DND-41 (cell line): ENCODE measurements around the gene TSPEAR.

Source experiments
- ATAC-seq: fragments of 200-7000 bp; cut with Tn5 transposase; 3 replicates; pipeline ENCODE4 v1.9.1; 2021; ENCODE audit warnings: low read depth; ENCODE audit not compliant: insufficient read depth
- DNase-seq: peaks from one replicate; pipeline ENCODE4 v3.0.0-alpha.2; 2020
- H2AFZ ChIP-seq: 2 replicates; pipeline ENCODE4 v1.6.0; 2012; ENCODE audit warnings: low read depth, low read length
- H3K27ac ChIP-seq: 2 replicates; pipeline ENCODE4 v1.5.1; 2012; ENCODE audit warnings: low read length, inconsistent platforms
- H3K27me3 ChIP-seq: fragments of 200-600 bp; sonication (generic); 2 replicates; pipeline ENCODE4 v1.6.0; 2012; ENCODE audit warnings: low read length, mild to moderate bottlenecking, inconsistent platforms; ENCODE audit not compliant: insufficient read depth, poor library complexity
- H3K36me3 ChIP-seq: 2 replicates; pipeline ENCODE4 v1.5.1; 2012; ENCODE audit warnings: low read length, inconsistent platforms; ENCODE audit not compliant: insufficient read depth
- H3K4me1 ChIP-seq: 2 replicates; pipeline ENCODE4 v1.5.1; 2012; ENCODE audit warnings: mild to moderate bottlenecking, low read length; ENCODE audit not compliant: insufficient read depth
- H3K4me2 ChIP-seq: 2 replicates; pipeline ENCODE4 v1.6.0; 2012; ENCODE audit warnings: mild to moderate bottlenecking, moderate library complexity, low read length, inconsistent platforms; ENCODE audit not compliant: insufficient read depth
- H3K4me3 ChIP-seq, 2 experiments: fragments of 200-600 bp in 1 of 2; shearing (Covaris generic) in 1 of 2; 2 replicates each; pipeline ENCODE4 v1.5.1; 2012 to 2016; ENCODE audit warnings: inconsistent platforms in 2 of 2, low read length in 2 of 2, mild to moderate bottlenecking in 2 of 2, low read depth in 1 of 2, moderate library complexity in 1 of 2
- H3K79me2 ChIP-seq: 2 replicates; pipeline ENCODE4 v1.6.0; 2012; ENCODE audit warnings: low read length, inconsistent platforms; ENCODE audit not compliant: insufficient read depth
- H3K9ac ChIP-seq: 2 replicates; pipeline ENCODE4 v1.6.0; 2012; ENCODE audit warnings: low read depth, mild to moderate bottlenecking, inconsistent platforms, low read length, moderate library complexity
- H3K9me3 ChIP-seq: 2 replicates; pipeline ENCODE4 v1.5.1; 2012; ENCODE audit warnings: low read length, moderate library complexity, mild to moderate bottlenecking, inconsistent platforms; ENCODE audit not compliant: insufficient read depth, severe bottlenecking
- H4K20me1 ChIP-seq: 2 replicates; pipeline ENCODE4 v1.6.0; 2012; ENCODE audit warnings: low read length; ENCODE audit not compliant: insufficient read depth
- CTCF ChIP-seq: IDR thresholded peaks from 2 replicates; pipeline ENCODE4 v1.5.1; 2012; ENCODE audit warnings: borderline replicate concordance, low read length, moderate library complexity, mild to moderate bottlenecking; ENCODE audit not compliant: poor library complexity, severe bottlenecking; ENCODE audit errors: extremely low read depth
- EZH2 ChIP-seq: IDR thresholded peaks from 3 replicates; pipeline ENCODE4 v1.6.1; 2012; ENCODE audit warnings: borderline replicate concordance, low read depth, mild to moderate bottlenecking, moderate library complexity, low read length, inconsistent platforms; ENCODE audit not compliant: severe bottlenecking

The TSPEAR gene

GRCh38 chr21:44712203-44713028 is 1.0 kb upstream of the TSPEAR start:
- Histone ChIP-seq H3K27ac (no peak overlapping the region), H3K36me3 (no peaks in the 10 kb centered on the region), H3K27me3 (peaks cover 23% of the 10 kb centered on the region), H3K4me2 (no peak overlapping the region), H4K20me1 (no peaks in the 10 kb centered on the region; the same call in 1 of the 2 replicates), H3K4me3 (no peak overlapping the region), H3K9me3 (no peaks in the 10 kb centered on the region), H2AFZ (no peak overlapping the region), H3K4me1 (no peaks in the 10 kb centered on the region), H3K9ac (no peak overlapping the region), H3K79me2 (no peaks in the 10 kb centered on the region)
- ATAC-seq: no peak
- no peak for DNase-seq
- TF ChIP-seq EZH2 (no peak), CTCF (no peak)

DNA sequence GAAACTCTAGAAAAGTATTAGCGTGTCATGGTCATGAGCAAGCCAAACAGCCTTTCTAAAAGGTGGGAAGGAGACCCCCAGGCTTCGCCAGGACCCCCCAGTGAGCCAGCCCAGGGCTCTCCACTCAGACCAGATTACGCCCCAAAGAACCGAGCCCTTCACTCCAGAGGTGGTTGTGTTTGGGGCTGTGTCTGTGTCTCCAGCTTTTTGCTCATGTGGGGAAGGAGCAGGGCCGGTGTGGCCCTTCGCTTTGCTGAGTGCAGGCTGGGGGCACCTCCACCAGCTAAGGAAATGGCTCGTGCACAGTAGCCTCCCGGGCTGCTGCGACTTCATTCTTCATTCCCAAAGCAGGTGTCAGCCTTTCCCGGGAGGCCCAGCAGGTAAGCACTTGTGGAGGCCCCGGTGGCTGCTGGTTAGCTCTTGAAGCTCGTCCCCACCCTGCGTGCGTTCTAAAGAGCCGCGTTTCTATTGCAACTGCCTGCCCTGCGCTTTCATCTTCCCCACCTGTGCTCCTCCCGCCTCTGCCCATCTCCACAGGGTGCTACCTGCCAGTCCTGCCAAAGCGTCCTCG is 531 bp downstream of the TSPEAR start:
- Histone ChIP-seq H3K4me1 (no peaks in the 10 kb centered on the region), H4K20me1 (no peaks in the 10 kb centered on the region; the same call in 1 of the 2 replicates), H3K79me2 (no peaks in the 10 kb centered on the region), H3K4me3 (no peak overlapping the region), H3K9me3 (no peaks in the 10 kb centered on the region), H2AFZ (no peak overlapping the region), H3K27me3 (peaks cover 23% of the 10 kb centered on the region), H3K9ac (no peak overlapping the region), H3K36me3 (no peaks in the 10 kb centered on the region), H3K27ac (no peak overlapping the region), H3K4me2 (no peak overlapping the region)
- DNase-seq (no peak), ATAC-seq (no peak)
- TF ChIP-seq EZH2 (no peak), CTCF (no peak)

DNA sequence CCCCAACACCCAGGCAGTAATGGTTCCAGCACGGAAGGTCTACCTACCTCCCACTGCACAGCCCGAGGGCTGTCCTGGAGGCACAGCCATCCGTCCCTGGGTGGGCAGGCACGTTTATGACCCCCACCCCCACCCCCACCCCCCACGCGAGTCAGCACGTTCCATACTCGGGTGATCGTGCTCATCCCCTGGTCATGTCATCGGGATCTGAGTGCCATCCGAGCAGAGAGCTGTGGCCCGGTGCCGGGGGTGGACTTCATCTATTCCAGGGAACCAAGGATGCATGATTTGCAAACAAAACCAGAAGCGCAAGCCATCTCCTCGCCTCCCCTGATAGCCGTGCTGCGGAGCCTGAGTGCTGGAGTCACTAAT is 1.1 kb downstream of the TSPEAR start:
- Histone ChIP-seq H3K36me3 (no peaks in the 10 kb centered on the region), H3K27me3 (peaks cover 23% of the 10 kb centered on the region), H3K9me3 (no peaks in the 10 kb centered on the region), H3K4me1 (no peaks in the 10 kb centered on the region), H3K4me3 (no peak overlapping the region), H3K4me2 (no peak overlapping the region), H2AFZ (no peak overlapping the region), H4K20me1 (no peaks in the 10 kb centered on the region; the same call in 1 of the 2 replicates), H3K27ac (no peak overlapping the region), H3K79me2 (no peaks in the 10 kb centered on the region), H3K9ac (no peak overlapping the region)
- DNase-seq (no peak), ATAC-seq (no peak)
- TF ChIP-seq EZH2: no peak

DNA sequence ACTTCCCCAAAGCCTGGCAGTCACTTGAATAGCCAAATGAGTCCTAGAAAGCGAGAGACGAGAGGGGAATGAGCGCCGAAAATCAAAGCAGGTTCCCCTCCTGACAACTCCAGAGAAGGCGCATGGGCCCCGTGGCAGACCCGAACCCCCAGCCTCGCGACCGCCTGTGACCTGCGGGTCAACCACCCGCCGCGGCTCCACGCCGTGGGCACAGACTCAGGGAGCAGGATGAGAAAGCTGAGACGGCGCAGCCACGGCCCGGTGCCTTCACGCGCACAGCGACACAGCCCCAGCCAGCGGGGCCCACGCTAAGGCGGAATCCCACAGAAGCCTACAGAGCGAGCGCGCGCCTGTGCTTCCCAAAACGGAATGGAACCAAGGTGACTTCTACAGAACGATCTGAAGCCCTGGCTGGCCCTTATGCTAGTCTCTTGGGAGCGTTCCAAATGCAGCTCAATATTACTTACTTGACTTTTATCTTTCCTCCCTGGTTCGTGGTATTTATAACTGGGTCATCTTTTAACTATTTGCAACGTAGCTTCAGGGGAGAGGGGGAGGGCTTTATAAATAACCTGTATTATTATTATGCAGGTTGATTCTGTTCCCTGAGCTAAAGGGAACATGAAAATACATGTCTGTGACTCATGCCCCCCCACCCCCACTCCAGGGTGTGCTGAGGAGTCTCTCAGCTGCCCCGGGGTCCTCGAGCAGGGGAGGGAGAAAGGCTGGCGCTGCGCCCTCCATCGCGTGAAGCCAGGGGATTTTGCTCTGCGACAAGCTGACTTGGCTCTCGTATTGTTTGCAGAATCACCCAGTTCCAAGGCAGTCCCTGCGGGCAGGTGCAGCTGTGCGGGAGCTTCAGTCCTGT is 1.7 kb downstream of the TSPEAR start:
- H3K36me3 ChIP-seq: no peaks in the 10 kb centered on the region

More for the DNA sequence above, 1.7 kb downstream of the TSPEAR start:
- H3K27me3 ChIP-seq: peaks cover 23% of the 10 kb centered on the region
- no peaks in the 10 kb centered on the region for H3K79me2 ChIP-seq
- ATAC-seq (no peak), DNase-seq (no peak)
- H3K27ac ChIP-seq: no peak overlapping the region
- H3K4me3 ChIP-seq: no peak overlapping the region
- H3K9me3 ChIP-seq: no peaks in the 10 kb centered on the region
- no peak for TF ChIP-seq CTCF
- TF ChIP-seq EZH2: no peak
- H2AFZ ChIP-seq: no peak overlapping the region
- no peaks in the 10 kb centered on the region; the same call in 1 of the 2 replicates for H4K20me1 ChIP-seq
- H3K4me1 ChIP-seq: no peaks in the 10 kb centered on the region
- H3K9ac ChIP-seq: no peak overlapping the region
- H3K4me2 ChIP-seq: no peak overlapping the region
